ENCODE measurements around the gene CTH. TPM values are rescaled to one million over a fixed set of nuclear protein-coding genes. Genes with fewer than 3 reads are reported as not detected.

CTH gene
- total RNA-seq, 1 experiment from 2014 or later: 14.7 TPM

GRCh38 chr1:70462611-70463010, 51.5 kb downstream of the CTH start:
- no TSS peak for BruUV-seq (replicated peaks)
- no peak for ATAC-seq
- no peak overlapping the region for H3K9ac ChIP-seq (ENCODE audit: low read length)
- intact Hi-C loops (cut with micrococcal nuclease): no loop called here
- H3K9me2 ChIP-seq (ENCODE audit: insufficient read depth): no peaks in the 10 kb centered on the region
- POLR2A ChIA-PET: no interaction called here
- no peak overlapping the region for H3K4me2 ChIP-seq (ENCODE audit: low read length)
- H3K27ac ChIP-seq (ENCODE audit: low read depth, low read length): no peak overlapping the region
- RAD21 ChIA-PET (ENCODE audit: low non-redundant PET in 1 of 2, low total read pairs in 2 of 2, uncharacterized antibody in 2 of 2, unreplicated experiment in 2 of 2): no interaction called here
- no peaks in the 10 kb centered on the region for H3K79me2 ChIP-seq (ENCODE audit: insufficient read depth, low read length)
- CTCF ChIA-PET: no interaction called here
- H3K27me3 ChIP-seq (ENCODE audit: insufficient read depth, low read length): no peaks in the 10 kb centered on the region
- no peak overlapping the region for H2AFZ ChIP-seq (ENCODE audit: low read depth, low read length, poor library complexity, severe bottlenecking)
- H3K36me3 ChIP-seq (ENCODE audit: control insufficient read depth in 1 of 2, insufficient read depth in 2 of 2, low read length in 2 of 2): no peaks in the 10 kb centered on the region
- TF ChIP-seq REST (IDR thresholded peaks at IDR 0.05; ENCODE audit: low read depth): no peak
- no peak for TF ChIP-seq FOSL1 (IDR thresholded peaks at IDR 0.05; ENCODE audit: low read depth)
- TF ChIP-seq MAX (IDR thresholded peaks at IDR 0.05): no peak
- no peak for TF ChIP-seq ATF3 (IDR thresholded peaks at IDR 0.05)
- TF ChIP-seq CTCF (IDR thresholded peaks at IDR 0.05 in 2 of 3, conservative IDR thresholded peaks at IDR 0.05 in 1 of 3; ENCODE audit: borderline replicate concordance in 1 of 3, insufficient read depth in 1 of 3, low read depth in 2 of 3, low read length in 2 of 3): no peak
- TF ChIP-seq ZBTB33 (IDR thresholded peaks at IDR 0.05; ENCODE audit: extremely low read depth, insufficient replicate concordance, low read length): no peak
- TF ChIP-seq YY1 (IDR thresholded peaks at IDR 0.05; ENCODE audit: extremely low read depth, insufficient replicate concordance, low read depth, low read length): no peak
- DNase-seq (ENCODE audit: low read depth, low spot score): no peak
- H3K9me3 ChIP-seq (ENCODE audit: control insufficient read depth in 1 of 2, insufficient read depth in 1 of 2, low read depth in 1 of 2, low read length in 2 of 2): no peaks in the 10 kb centered on the region
- no peak overlapping the region for H3K4me3 ChIP-seq (replicated peaks in 1 of 2; ENCODE audit: low read depth in 1 of 2, low read length in 2 of 2)
- H3K4me1 ChIP-seq (ENCODE audit: control insufficient read depth in 1 of 2, insufficient read depth in 2 of 2, low read length in 2 of 2): peaks cover 0 to 8% of the 10 kb centered on the region in 2 experiments; a peak in 2 of 4 replicates
- no peaks in the 10 kb centered on the region; the same call in 1 of the 2 replicates for H4K20me1 ChIP-seq (ENCODE audit: insufficient read depth)
